ENCODE measurements around the gene DACH1. TPM values are rescaled to one million over a fixed set of nuclear protein-coding genes. Genes with fewer than 3 reads are reported as not detected.

Gene DACH1
- total RNA-seq, 1 experiment from 2014 or later = 0.31 TPM

GRCh38 chr13:71820699-71821098 is 46.3 kb downstream of the DACH1 start (continued):
- no peak for TF ChIP-seq ZNF425 (CRISPR knock-in tag; conservative IDR thresholded peaks at IDR 0.05)
- TF ChIP-seq ZBTB21 (CRISPR knock-in tag; IDR thresholded peaks at IDR 0.05; ENCODE audit: borderline replicate concordance) = no peak
- TF ChIP-seq CREM (CRISPR knock-in tag; IDR thresholded peaks at IDR 0.05) = no peak
- no peak for TF ChIP-seq FOXK1 (CRISPR knock-in tag; IDR thresholded peaks at IDR 0.05)
- no peak for TF ChIP-seq ZNF219 (CRISPR knock-in tag; IDR thresholded peaks at IDR 0.05; ENCODE audit: borderline replicate concordance)
- no peak for TF ChIP-seq USF1 (CRISPR knock-in tag; IDR thresholded peaks at IDR 0.05)

- DNase-seq (ENCODE audit: low spot score) (no peak), ATAC-seq (no peak)
- TF ChIP-seq STAT6 (CRISPR knock-in tag; conservative IDR thresholded peaks at IDR 0.05; ENCODE audit: low read depth) (no peak), SP1 (CRISPR knock-in tag; conservative IDR thresholded peaks at IDR 0.05) (no peak), ZNF532 (CRISPR knock-in tag; IDR thresholded peaks at IDR 0.05; ENCODE audit: borderline replicate concordance) (no peak), CREB1 (CRISPR knock-in tag; IDR thresholded peaks at IDR 0.05) (no peak), ELF4 (CRISPR knock-in tag; IDR thresholded peaks at IDR 0.05; ENCODE audit: low read depth) (no peak), OVOL2 (CRISPR knock-in tag; IDR thresholded peaks at IDR 0.05; ENCODE audit: borderline replicate concordance) (no peak), MAX (CRISPR knock-in tag; IDR thresholded peaks at IDR 0.05) (no peak), NFYB (CRISPR knock-in tag; conservative IDR thresholded peaks at IDR 0.05; ENCODE audit: low read depth) (no peak), USF1 (CRISPR knock-in tag; IDR thresholded peaks at IDR 0.05) (no peak), NR1H2 (CRISPR knock-in tag; IDR thresholded peaks at IDR 0.05) (no peak), SMAD3 (CRISPR knock-in tag; IDR thresholded peaks at IDR 0.05; ENCODE audit: borderline replicate concordance) (no peak), CREM (CRISPR knock-in tag; IDR thresholded peaks at IDR 0.05) (no peak), KAT7 (CRISPR knock-in tag; IDR thresholded peaks at IDR 0.05; ENCODE audit: borderline replicate concordance) (no peak), TP53 (CRISPR knock-in tag; IDR thresholded peaks at IDR 0.05) (no peak), ZNF121 (CRISPR knock-in tag; IDR thresholded peaks at IDR 0.05) (no peak), ZNF219 (CRISPR knock-in tag; IDR thresholded peaks at IDR 0.05; ENCODE audit: borderline replicate concordance) (no peak)
- TF ChIP-seq, protein P1, sequence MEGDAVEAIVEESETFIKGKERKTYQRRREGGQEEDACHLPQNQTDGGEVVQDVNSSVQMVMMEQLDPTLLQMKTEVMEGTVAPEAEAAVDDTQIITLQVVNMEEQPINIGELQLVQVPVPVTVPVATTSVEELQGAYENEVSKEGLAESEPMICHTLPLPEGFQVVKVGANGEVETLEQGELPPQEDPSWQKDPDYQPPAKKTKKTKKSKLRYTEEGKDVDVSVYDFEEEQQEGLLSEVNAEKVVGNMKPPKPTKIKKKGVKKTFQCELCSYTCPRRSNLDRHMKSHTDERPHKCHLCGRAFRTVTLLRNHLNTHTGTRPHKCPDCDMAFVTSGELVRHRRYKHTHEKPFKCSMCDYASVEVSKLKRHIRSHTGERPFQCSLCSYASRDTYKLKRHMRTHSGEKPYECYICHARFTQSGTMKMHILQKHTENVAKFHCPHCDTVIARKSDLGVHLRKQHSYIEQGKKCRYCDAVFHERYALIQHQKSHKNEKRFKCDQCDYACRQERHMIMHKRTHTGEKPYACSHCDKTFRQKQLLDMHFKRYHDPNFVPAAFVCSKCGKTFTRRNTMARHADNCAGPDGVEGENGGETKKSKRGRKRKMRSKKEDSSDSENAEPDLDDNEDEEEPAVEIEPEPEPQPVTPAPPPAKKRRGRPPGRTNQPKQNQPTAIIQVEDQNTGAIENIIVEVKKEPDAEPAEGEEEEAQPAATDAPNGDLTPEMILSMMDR (IDR thresholded peaks at IDR 0.05) = no peak
- POLR2A ChIA-PET = no interaction called here
- no peaks in the 10 kb centered on the region for H3K27me3 Mint-ChIP-seq (ENCODE audit: low read depth)
- no peak overlapping the region for H3K4me3 Mint-ChIP-seq
- no peaks in the 10 kb centered on the region for H3K36me3 Mint-ChIP-seq
- no peak overlapping the region for H3K27ac Mint-ChIP-seq
- no peaks in the 10 kb centered on the region for H3K4me1 Mint-ChIP-seq
- no peaks in the 10 kb centered on the region for H3K9me3 Mint-ChIP-seq
- CTCF ChIA-PET = no interaction called here
These were observed 49.7 kb downstream of the DACH1 start for GRCh38 chr13:71817335-71817734.
